HG03175 (cell line): ENCODE measurements around the gene CNNM4.
A peak's percentile ranks its signal among the peaks of the same experiment; 100 is the strongest.

Experiments used
- ATAC-seq: cut with Tn5 transposase; IDR thresholded peaks from one replicate; pipeline ENCODE4 v1.9.1; 2021; ENCODE audit warnings: mild to moderate bottlenecking, moderate library complexity; ENCODE audit not compliant: unreplicated experiment

CNNM4 gene

DNA sequence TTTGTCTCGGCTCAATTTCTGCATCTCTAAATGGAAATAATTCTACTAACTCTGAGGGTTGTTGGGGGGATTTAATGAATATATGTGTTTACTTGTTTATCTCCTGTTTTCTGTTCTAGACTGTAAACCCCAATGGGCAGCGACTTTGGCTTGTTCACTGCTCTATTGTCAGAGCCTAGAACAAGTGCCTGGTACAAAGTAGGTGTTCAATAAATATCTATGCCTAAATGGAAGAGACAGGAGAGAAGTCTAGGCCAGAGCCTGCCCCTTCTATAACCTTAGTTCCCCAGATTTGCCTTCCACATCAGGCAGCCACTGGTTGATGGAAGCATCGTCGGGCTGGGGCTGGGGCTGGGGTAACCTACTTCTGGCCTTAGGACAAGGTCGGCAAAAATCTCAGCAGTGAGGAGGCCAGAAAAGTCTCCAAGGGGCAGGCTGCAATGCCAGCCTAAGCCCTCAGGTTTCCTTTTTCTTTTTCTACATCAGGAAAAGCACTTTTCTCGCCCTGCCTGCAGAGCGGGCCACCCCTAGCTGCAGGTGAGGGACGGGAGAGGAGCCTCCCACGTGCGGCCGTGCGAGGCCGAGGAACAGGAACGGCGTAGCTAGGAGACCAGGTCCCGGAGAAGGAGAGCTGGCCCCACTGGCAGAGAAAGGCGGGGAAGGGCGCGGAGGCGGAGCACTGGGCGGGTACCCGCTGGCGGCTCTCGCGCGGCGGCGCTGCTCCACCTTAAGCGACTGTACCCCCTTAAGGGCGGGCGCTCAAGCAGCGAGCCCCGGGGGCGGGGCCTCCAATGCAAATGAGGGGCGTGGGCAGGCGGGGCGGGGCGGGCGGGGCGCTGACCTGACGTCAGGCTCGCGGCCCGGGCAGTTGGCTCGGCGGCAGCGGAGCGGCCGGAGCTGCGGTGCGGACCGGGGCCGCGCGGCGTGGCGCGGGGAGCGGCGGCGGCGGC is at the start of gene CNNM4:
Gene CNNM4 (plus strand): TSS at position 867 of the 950 bp plus-strand sequence. CDS start 98 bp downstream, outside the sequence.
- ATAC-seq: peak; percentile 81

DNA sequence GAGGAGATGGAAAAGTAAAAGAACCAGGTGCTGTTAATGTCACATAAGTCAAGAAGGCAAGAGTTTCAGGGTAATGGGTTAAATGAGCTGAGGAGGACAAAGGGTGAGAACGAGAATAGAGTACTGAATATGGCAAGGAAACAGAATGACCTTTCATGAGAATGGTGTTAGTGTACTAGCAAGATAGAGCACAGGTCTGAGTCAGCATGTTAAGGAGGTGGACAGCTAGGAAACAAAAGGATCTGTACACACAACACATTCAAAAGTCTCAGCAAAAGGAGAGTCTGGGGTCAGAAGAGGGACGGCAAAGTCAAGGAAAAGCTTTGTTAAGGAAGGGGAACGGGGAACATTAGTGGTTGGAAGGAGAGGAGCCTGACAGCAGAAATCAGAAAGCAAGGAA is 49.7 kb upstream of the CNNM4 start:
- ATAC-seq: no peak

DNA sequence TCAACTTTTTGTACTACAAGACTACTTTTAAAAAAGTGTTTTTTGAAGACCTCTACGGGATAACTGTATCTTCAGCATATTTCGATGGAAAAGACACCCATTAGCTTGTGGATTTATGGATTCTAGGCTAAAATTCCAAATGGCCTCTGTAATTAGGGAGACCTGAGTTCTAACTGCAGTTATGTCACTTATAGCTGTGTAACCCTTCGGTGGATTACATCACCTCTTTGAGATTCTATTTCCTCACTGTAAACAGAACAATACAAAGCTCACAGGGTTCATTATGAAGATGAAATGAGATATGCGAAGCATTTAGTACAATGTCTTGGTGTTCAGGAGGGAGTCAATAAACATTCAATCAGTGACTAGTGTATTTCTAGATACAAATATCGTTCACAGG is 45.0 kb upstream of the CNNM4 start:
- ATAC-seq: no peak

DNA sequence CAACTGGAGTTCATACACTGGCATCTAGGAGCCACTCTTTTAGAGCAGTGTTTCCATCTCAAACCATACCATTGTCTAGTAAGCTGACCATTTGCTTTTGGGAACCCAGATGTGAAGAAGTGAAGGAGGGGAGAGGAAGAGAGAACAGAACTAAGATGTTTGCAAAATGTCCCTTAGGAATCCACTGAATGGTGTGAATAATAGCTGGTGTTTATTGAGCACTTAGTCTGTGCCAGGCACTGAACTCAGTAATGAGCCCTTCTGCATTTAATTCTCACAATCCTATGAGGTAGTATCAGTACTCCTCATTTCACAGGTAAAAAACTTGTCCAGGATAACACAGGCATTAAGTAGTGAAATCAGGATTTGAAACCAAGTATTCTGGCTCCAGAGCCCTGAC is 44.3 kb upstream of the CNNM4 start:
- ATAC-seq: no peak

DNA sequence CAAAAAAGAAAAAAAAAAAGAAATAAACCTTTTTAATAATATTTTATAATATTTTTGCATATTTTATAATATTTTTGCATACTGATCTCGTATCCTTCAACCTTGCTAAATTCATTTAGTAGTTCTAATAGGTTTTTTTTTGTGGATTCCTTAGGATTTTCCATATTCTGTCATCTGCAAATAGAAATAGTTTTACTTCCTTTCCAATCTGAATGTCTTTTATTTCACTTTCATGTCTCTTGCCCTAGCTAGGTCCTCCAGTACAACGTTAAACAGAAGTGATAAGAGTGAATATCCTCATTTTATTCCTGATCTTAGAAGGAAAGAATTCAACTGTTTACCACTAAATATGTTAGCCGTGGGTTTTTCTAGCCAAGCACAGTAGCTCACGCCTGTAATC is 34.6 kb upstream of the CNNM4 start:
- ATAC-seq: no peak

DNA sequence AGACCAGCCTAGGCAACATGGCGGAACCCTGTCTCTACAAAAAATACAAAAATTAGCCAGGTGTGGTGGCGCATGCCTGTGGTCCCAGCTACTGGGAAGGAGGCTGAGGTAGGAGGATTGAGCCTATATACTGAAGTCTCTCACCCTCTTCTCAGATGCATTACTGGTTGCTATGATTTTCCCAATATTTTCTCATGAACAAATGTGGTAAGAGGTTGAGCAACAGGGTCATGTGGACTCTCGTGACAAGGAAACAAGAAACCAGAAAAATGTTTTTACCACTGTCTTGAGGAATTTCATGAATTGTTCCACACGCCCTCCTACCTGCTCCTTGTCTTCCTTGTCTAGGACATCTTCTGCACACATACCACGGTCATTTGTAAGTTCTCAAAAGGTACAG is 33.3 kb upstream of the CNNM4 start:
- ATAC-seq: no peak

DNA sequence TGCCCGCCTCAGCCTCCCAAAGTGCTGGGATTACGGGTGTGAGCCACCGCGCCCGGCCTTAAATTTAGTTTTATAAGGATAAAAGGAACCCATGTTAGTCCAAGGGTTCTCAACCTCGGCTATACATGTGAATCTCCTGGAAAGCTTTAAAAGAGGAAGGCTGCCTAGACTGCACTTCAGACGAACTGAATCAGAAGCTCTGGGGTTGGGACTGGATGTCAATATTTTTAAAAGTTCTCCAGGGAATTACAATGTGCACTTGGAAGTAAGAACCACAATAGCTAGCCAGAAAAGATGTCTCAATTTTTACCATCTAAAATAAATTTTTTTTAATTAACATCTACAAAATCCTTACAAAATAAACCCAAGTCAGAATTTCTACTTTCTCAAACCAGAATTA is 31.0 kb upstream of the CNNM4 start:
- ATAC-seq: no peak

DNA sequence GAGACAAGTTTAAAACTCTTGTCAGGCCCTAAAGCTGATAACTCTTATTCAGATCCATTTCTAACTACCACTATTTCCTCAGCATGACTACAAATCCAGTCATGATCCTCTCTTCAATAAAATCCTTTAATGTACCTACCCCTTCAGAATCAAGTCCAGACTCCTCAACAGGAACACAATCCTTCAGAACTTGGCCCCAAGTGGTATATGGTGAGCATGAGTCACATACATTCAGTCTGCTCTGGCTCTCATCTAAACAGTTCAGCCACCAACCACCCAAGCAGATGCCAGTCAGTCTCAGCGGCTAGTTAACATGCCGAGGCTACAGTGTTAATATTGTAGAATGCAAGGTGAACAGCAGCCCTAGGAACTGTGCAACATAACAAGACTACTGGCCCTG is 30.5 kb upstream of the CNNM4 start:
- no peak for ATAC-seq

DNA sequence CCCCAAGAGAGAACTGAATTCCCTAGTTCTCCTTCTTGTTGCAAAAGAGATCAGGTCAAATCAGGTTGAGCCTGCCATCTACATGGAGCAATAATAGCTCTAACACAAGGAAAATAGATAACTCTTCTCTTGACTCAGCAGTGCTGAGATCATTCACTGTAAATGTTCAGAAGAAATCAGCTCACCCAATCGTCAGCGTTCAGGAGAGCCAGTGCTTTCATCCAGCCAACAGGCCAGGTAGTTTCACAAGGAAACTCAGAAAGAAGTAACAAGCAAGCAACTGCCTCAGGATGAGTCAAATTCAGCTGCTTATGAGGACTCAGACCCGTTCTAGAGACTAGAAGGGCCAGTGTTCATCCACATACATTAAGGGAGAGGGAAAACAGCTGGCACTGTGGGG is 26.8 kb upstream of the CNNM4 start:
- ATAC-seq: no peak

DNA sequence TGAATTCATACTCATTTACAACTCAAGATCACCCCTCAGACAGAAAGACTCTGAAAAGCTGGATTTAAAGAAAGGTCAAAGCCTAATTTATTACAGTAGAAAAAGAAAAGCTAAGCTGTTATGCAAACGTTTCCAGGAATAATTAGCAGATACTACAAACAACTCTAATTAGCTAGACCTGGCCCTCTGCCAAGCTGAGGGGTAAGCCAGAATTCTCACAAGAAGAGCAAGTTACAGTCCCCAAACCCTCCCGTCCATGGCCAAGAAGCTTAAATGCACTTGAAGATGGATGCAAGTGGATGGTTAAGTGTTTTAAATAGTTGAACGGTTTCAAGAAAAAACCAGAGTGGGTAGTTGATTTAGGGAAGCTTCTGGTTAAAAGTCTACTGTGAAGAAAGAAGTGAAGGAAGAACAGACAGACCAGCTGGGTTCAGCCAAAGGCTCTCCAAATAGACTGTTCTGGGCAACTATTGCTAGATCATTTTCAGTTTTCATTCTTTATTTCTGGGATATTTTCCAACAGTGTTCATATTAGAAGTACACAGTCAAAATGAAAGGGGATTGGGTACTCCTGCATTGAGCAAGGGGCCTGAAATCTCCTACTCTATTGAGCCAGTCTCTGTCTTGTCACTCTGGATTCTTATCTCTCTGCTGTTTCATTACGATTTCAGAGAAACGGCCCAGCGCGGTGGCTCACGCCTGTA is 25.7 kb upstream of the CNNM4 start:
- no peak for ATAC-seq

DNA sequence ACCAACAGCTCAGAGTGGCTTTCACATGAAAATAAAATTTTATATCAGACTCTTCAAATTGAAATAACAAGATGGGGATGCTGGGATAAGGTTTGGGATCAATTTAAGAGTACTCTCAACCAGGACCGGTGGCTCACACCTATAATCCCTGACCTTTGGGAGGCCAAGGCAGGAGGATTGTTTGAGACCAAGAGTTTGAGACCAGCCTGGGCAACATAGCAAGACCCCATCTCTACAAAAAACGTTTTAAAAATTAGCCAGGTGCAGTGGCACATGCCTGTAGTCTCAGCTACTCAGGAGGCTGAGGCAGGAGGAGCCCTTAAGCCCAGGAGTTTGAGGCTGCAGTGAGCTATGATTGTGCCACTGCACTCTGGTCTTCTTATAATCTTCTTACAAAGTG is 23.5 kb upstream of the CNNM4 start:
- no peak for ATAC-seq

DNA sequence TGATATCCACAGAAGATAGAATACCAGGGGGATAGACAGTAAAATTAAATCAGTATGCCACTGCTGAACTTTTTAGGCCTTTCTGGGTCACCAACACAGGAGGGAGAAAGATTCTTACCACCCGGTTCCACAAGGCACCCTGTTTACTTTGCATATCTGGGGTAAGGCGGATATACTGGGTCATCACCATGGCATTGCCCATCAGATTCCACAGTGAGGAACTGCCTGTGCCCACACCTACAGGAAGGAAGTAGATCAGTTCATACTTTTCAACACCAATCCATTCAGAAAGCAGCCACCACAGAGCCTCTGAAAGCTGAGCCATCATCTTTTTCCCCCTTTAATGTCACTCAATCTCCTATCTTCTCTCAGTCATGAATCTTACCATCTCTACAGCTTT is 22.9 kb upstream of the CNNM4 start:
- no peak for ATAC-seq

DNA sequence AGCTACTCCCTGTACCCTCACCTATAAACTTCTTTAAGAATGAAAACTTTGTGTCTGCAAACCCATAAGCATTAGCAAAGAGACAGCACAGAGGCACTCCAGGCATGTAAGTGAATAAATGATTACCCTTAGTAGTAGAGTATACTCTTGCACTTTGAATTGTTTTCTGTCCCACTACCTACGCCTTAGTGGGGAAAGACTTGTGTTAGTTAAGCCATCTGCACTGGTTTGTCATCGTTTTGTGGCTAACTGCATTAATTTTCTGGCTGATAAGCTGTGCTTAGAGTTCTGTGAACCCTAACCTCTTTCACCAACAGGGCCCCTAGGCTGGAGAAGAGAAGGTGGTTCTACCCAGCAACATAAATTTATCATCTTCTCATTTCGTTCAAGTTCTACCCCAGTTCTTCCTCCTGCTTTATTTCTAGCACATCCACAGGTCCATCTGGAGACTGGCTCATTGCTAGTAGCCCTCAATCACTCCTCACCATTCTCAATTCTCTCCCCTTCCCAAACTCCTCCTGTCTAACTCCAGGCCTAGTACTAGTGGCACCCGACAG is 21.5 kb upstream of the CNNM4 start:
- ATAC-seq: no peak

DNA sequence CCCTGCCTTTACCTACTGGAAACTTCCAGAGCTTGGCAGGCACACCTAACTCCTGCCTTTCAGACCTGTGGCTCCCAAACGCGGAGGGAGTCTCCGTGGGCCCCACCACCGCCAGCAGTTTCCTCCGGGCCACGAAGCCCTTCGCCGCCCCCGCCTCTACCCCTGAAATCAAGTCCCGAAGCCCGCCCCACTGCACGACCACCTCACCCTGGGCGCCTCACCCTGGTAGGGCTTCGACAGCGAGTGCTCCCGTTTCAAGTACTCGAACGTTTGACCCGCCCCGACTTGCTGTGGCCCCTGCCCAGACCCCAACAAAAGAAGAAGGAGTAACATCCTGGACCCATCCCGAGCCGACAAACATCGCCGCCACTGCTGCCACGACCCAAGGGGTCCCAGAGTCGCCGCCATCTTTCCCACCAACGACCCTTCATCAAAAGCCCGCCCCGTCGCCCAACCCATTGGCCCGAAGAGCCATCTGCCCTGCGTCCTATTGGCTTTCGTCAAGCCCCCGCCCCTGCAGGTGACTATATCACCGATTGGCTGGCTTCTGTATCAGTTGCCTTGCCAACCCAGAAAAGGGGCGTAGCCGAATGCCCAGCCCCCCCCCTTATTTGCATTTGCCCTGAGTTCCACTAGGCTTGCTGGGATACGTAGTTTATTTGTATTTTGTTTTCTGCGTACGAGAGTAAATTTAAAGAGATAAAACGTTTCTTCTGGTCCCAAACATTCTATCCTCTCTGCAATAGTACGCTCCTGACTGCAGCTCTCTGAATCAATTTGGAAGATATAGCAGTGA is 20.9 kb upstream of the CNNM4 start, which contains the start of gene LMAN2L:
Gene LMAN2L (minus strand): TSS at position 432 of the 796 bp plus-strand sequence. CDS start 24 bp downstream, at position 408.
- peak; percentile 100 for ATAC-seq

DNA sequence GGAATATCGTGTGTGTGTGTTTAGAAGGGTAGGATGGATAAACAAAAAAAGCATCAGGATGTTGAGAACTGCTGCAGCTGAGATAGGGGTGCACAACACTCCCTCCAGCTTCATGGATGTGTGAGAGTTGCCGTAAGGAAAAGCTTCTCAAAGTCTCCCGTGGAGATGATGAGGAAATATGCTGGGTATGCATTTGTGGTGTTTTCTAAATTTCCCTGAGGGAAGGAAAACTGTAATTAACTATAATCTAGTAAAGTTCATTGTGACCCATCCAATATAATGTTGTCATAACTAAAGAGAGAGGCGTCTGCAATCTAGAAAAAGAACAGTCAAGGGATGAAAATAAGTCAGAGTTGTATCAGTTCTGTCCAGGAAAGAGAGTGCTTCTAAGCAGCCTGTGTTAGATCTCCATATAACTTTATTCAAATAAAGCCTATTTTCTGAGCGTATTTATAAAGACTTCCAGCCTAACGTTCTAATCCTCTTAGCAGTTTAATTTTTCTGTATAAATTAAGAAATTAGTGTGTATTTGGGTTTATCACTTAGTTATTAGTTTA is 13.6 kb upstream of the CNNM4 start:
- no peak for ATAC-seq

DNA sequence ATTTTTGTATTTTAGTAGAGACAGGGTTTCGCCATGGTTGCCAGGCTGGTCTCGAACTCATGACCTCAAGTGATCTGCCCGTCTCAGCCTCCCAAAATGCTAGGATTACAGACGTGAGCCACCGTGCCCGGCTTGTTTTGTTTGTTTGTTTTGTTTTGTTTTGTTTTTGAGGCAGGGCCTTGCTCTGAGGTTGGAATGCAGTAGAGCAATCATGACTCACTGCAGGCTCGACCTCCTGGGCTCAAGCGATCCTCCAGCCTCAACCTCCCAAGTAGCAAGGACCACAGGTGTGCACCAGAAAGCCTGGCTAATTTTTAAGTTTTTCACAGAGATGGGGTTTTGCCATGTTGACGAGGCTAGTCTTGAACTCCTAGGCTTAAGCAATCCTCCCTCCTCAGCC is 8.9 kb upstream of the CNNM4 start:
- ATAC-seq: no peak

DNA sequence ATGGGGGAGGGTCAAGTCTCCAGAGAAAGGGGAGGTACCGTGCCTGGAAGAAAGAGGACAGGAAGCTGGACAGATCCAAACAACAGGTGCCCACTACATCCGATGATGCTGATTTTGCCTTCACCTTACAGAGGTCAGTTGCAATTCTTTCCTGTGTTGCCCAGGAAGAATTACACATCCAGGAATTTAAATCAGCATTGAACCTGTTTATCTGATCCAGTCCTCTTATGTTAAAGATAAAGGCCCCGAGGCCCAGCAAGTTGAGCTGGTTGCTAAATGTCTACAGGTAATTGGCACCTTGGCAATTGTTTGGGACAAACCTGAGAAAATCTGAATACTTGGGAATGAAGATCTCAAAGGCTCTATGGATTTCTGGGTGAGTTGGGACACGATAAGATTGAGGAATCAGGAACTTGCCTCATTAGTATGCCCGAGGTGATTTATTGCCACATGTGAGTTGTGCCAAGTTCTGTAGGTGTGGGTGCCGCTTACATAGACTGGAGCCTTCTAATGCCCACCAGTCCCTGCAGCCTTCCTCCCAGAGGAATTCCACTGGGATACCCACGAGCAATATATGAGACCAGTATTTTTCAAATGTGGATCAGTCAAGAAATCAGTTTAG is 6.9 kb upstream of the CNNM4 start:
- ATAC-seq: no peak

DNA sequence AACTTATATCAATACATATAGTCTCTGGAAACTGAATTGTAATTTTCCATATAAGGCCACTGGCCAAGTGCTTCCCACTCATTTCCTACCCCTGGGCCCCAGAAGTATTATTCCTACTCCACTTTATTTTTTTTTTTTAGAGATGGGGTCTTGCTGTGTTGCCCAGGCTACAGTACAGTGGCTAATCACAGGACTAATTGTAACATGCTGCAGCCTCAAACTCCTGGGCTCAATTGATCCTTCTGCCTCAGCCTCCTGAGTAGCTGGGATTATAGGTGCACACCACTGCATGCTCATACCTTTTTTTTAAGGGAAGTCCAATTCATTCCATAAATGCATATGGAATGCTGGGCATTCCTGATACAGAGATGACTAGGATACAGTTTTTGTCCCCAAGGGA is 6.4 kb upstream of the CNNM4 start:
- no peak for ATAC-seq

DNA sequence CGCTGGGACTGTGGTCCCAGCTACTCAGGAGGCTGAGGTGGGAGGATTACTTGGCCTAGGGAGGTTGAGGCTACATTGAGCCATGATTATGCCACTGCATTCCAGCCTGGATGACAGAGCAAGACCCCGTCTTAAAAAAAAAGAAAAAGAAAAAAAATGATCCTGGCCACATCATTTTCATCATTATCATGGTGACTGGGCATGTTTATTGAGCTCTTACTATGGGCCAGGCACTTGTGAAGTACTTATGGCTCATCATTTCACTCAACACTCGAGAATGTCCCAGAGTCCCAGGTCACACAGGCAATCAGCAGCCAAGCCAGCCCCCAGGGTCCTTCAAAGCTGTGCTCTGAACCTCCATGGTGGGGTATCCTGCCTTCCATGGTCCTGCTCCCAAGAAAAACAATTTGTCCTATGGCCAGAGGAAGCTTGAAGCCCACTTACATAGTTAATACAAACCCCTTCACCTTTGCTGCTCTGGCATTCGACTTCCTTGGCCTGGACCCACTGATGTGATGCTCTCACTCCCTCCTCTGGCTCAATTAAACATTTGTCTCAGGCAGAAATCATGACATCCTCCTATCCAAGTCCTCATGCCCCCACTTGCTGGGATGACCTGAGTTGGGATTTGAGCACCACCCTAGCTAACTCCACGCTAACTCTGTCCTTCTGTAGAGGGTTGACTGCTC is 3.8 kb upstream of the CNNM4 start:
- ATAC-seq: no peak

DNA sequence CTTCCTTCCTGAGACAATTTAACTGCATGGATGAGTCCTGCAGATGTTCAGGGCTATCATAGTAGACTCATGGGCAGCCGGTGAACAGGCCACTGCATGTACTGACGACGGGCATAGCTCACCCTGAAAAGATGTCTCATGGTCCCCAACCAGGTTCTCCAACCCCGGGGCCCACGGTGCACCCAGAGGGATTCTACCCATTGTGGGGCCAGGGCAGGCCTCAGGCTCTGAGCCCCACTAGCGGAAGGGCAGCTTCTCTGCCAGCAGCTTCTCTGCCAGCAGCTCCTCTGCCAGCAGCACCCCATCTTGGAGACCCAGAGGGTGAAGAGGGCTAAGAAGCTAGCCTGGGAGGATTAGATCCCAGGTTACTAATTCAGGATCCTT is 3.2 kb upstream of the CNNM4 start:
- ATAC-seq: no peak
